ENCODE data around the gene PRSS8.
"Not testable (repeated sequence)": the region's sequence is repeated elsewhere in the genome, so short reads cannot be mapped to it uniquely, and the experiment has no call there.

The PRSS8 gene

GRCh38 chr16:31127182-31127581 lies 8.3 kb downstream of the PRSS8 start:
- no peak for DNase-seq

DNA sequence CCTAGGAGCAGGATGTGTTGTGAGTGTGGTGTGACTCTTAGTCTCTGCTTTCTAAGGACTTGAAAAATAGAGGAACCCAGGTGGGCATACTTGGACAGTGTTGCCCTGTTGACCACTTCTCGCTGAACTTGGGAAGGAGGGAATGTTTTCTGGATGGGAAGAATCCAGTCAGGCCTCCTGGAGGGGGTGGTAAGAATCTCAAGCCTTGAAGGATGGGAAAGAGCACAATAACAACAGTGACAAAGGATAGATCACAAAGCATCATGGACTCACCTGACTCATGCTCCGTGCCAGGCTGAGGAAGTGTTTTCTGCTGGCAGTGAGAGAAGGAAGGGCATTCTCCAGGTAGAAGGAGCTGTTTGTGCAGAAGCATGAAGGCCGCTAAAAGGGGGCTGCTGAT lies 9.7 kb downstream of the PRSS8 start:
- no peak for DNase-seq

DNA sequence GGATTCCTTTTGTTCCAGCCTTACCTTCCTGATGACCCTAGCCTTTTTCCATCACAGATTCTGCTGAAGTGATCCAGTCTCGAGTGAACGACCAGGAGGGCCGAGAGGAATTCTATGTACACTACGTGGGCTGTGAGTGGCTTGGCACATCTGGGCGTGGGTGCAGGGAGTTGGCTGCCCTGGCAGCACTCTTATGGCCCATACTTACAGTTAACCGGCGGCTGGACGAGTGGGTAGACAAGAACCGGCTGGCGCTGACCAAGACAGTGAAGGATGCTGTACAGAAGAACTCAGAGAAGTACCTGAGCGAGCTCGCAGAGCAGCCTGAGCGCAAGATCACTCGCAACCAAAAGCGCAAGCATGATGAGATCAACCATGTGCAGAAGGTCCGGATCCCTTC lies 15.4 kb downstream of the PRSS8 start:
- no peak for DNase-seq

- no peak for DNase-seq
These were observed 17.0 kb downstream of the PRSS8 start for GRCh38 chr16:31118223-31119155.

DNA sequence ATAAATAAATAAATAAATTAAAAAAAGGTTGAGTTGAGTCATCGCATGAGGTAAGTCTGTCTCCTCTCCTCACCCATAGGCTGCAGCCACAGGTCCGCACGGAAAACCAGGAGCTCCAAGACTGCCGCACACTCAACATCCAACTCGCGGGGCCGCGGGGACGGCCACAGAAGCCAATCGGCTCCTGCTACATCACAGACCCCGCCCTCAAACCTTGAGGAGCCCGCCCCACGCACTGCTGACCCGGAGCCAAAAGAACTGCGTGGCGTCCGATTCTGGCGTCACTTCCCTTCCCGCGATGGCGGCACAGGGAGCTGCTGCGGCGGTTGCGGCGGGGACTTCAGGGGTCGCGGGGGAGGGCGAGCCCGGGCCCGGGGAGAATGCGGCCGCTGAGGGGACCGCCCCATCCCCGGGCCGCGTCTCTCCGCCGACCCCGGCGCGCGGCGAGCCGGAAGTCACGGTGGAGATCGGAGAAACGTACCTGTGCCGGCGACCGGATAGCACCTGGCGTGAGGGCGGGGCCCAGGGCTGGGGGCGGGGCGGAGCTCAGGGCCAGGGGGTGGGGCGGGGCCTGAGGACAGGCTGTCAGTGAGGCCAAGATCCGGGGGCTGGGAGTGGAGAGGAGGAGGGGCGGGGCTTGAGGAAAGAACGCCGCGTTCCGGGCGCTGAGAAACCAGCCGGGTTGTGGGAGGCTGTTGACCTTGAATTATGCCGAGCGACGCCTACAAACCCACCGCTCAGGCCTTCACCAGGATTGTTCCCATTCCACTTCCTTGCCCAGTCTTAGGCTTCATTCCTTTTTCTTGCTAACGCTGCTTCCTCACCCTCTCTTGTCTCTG lies 17.9 kb downstream of the PRSS8 start, which contains the start of gene KAT8:
Gene KAT8 (plus strand): TSS at position 281 of the 839 bp plus-strand sequence. CDS start 18 bp downstream, at position 299.
- peak; percentile 93 for DNase-seq

DNA sequence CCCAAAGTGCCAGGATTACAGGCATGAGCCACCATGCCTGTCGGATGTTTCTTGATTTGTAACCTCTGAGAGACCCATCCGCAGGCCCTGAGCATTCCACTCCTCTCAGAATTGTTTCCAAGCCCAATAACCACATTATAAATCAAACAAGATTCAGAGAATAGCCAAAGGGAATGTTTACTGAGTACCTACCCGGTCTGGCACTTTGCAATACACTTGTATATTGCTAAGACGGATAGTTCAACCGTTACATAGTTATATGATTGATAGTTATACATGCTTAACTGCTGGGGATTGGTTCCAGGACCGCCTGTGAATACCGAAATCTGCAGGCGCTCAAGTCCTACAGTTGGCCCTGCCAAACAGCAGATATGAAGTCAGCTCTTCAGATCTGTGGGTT lies 21.1 kb downstream of the PRSS8 start:
- no peak for DNase-seq

DNA sequence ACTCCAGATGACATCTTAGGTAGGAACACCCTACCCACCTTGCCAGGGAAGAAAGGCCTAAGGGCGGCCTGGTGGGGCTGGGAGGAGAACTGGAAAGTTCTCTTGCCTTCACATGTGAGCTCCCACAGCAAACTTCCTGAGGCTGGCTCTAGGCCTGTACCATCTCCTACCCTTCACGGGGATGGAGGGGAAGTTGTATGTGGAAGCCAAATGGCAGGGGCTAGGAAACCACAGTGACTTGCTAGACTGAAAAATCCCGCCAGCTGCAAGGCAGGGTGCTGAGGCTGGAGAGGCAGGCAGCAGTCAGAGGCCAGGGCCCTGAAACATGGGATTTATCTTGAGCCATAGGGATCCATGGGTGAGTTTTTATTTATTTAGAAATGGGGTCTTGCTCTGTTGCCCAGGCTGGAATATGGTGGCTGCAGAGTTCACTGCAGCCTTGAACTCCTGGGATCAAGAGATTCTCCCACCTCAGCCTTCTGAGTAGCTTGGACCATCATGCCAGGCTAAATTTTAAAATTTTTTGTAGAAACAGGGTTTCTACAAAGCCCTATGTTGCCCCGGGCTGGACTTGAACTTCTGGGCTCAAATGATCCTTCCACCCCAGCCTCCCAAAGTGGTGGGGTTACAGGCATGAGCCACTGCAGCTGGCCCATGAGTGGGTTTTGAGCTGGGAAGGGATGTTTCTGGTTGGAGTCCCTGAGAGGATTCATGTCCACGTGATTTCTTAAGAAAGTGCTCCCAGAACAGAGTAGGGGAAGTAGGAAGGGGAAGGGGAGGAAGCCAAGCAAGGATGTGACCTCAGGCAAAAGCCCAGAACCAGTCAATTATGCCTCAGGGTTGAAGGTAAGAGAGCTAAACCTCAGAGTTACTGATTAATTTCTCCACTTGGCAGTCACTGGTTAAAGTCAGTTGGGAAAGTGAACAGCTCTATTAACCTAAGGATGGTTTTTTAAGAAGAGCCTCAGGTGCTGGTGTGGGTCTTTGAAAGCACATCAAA lies 22.1 kb downstream of the PRSS8 start:
- DNase-seq, result no peak

DNA sequence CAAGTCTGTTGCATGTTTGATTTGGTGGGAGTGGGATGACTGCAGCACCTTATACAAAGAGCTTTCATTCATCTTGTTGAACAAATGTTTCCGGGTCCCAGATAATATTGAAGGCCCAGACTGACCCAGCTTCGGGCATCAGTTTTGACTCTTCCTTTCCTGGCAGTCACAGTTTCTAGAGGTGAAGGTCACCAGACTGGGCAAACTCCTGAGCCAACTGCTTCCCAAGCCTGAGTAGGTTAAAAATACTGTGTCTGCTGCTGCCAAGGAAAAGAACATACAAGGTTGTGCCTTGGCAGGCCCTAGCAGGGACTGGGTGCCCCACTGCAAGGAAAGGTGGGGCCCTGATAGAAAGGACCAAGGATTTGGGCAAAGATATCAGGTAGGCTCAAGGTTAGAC lies 22.8 kb downstream of the PRSS8 start:
- DNase-seq, result no peak

DNA sequence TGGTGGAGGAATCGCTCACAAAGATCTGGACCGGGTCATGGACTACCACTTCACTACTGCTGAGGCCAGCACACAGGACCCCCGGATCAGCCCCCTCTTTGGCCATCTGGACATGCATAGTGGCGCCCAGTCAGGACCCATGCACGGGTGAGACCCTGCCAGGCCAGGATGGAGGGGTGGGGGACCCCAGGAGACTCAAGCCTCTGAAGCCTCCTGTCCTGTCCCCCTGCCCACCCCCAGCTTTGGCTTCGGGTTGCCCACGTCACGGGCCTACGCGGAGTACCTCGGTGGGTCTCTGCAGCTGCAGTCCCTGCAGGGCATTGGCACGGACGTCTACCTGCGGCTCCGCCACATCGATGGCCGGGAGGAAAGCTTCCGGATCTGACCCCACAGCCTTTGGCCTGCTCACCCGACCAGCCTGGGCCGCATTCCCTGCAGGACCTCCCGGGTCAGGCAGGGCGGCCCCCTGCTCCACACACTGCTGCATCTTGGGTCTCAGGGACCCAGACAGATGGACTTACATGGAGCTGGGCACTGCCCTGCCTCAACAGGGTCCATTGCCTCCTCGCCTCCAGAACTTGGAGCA lies 23.6 kb downstream of the PRSS8 start:
- no peak for DNase-seq

DNA sequence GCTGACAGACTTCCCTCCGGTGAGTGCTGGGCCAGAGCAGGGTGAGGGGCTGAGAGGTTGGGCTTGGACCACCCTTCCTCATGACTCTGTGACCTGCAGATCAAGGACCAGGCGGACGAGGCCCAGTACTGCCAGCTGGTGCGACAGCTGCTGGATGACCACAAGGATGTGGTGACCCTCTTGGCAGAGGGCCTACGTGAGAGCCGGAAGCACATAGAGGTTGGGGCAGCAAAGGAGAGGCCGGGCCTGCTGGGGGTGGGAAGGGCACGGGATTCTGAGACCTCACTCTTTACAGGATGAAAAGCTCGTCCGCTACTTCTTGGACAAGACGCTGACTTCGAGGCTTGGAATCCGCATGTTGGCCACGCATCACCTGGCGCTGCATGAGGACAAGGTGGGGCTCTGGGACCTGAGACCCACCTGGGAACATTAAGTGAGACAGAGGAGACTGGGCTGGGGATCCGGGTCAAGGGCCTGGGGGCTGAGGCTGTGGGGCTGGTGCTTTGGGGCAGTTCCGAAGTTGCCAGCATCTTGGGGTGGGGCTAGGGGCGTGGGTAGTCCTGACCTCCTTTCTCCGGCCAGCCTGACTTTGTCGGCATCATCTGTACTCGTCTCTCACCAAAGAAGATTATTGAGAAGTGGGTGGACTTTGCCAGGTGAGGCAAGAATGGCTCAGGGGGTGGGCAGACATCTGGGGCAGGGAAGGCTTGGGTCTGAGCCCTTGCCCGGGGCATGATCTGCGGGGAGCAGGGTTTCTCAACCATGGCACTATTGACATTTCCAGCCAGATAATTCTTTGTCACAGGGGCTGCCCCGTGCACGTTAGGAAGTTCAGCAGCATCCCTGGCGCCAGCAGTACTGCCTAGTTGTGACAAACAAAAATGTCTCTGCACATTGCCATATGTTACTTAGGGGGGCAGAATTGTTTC lies 25.2 kb downstream of the PRSS8 start:
- no peak for DNase-seq

DNA sequence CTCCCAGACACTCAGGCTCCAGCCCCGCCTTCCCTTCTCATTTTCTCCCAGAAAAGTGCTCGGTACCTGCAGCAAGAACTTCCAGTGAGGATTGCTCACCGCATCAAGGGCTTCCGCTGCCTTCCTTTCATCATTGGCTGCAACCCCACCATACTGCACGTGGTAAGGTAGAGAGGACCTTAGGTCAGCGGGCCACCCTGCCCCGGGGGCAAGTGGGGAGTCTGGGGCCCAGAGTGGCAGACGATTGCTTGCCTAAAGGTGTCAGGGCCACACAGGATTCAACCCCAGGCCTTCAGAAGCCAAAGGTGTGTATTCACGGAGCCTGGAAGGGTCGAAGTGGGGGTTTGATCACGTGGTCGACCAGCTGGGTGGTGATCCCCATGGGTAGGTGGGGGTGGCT lies 25.9 kb downstream of the PRSS8 start:
- no peak for DNase-seq

- no peak for DNase-seq
These were observed 26.6 kb downstream of the PRSS8 start for GRCh38 chr16:31108794-31109558.

GRCh38 chr16:31108035-31108793 lies 27.3 kb downstream of the PRSS8 start, which contains the start of gene BCKDK:
Gene BCKDK, plus strand, starts transcription at chr16:31108386. Its CDS starts 838 bp downstream, at chr16:31109224.
- peak; percentile 14 for DNase-seq

- DNase-seq, result no peak
These were observed 28.1 kb downstream of the PRSS8 start for GRCh38 chr16:31107465-31107867.

- DNase-seq, result no peak
These were observed 28.7 kb downstream of the PRSS8 start for GRCh38 chr16:31106509-31107464.

GRCh38 chr16:31105677-31106213 lies 29.8 kb downstream of the PRSS8 start:
- no peak for DNase-seq

- DNase-seq, result not testable (repeated sequence)
These were observed 34.5 kb downstream of the PRSS8 start for GRCh38 chr16:31100876-31101641.
